Fibroblast of the aortic adventitia (primary cell): Measurements from ENCODE around the gene TXNRD3. TPM values are rescaled to one million over a fixed set of nuclear protein-coding genes. Genes with fewer than 3 reads are reported as not detected.

Source experiments
- DNase-seq: peaks from one replicate; pipeline ENCODE4 v3.0.0-alpha.2; 2010; ENCODE audit warnings: low read depth
- H3K4me3 ChIP-seq: 2 replicates; pipeline ENCODE4 v1.5.1; 2011; ENCODE audit warnings: low read depth, mild to moderate bottlenecking, control low read depth, low read length, moderate library complexity
- CTCF ChIP-seq: IDR thresholded peaks from 2 replicates; pipeline ENCODE4 v1.5.1; 2011; ENCODE audit warnings: mild to moderate bottlenecking, low read length, control low read depth, inconsistent platforms; ENCODE audit not compliant: insufficient read depth
- total RNA-seq: library from RNA; depleted of rRNA; stranded (reverse); fragments of >200 nt; gene quantifications from 2 replicates; pipeline ENCODE4 v1.2.3, GENCODE V29; 2012; ENCODE audit warnings: low replicate concordance

The TXNRD3 gene
- total RNA-seq, 1 donor = 13.2 TPM

- no peak for DNase-seq
- no peak overlapping the region for H3K4me3 ChIP-seq
- TF ChIP-seq CTCF = no peak
Measured at GRCh38 chr3:126577261-126577660, 77.7 kb downstream of the TXNRD3 start.

GRCh38 chr3:126573492-126574117, 81.3 kb downstream of the TXNRD3 start:
- DNase-seq = no peak
- H3K4me3 ChIP-seq = no peak overlapping the region
- no peak for TF ChIP-seq CTCF

GRCh38 chr3:126571078-126571477, 83.8 kb downstream of the TXNRD3 start:
- H3K4me3 ChIP-seq = no peak overlapping the region
- TF ChIP-seq CTCF = no peak
- no peak for DNase-seq

GRCh38 chr3:126570103-126570541, 84.8 kb downstream of the TXNRD3 start:
- no peak for TF ChIP-seq CTCF
- DNase-seq = no peak

GRCh38 chr3:126569390-126569975, 85.4 kb downstream of the TXNRD3 start:
- TF ChIP-seq CTCF = no peak
- H3K4me3 ChIP-seq = no peak overlapping the region
- DNase-seq = no peak

More at GRCh38 chr3:126570103-126570541, 84.8 kb downstream of the TXNRD3 start:
- H3K4me3 ChIP-seq = no peak overlapping the region

- DNase-seq = no peak
- no peak for TF ChIP-seq CTCF
- H3K4me3 ChIP-seq = no peak overlapping the region
Measured at GRCh38 chr3:126568776-126569342, 86.1 kb downstream of the TXNRD3 start.
